HCT116 (cell line): Measurements from ENCODE around the gene APOBEC3C. TPM values are rescaled to one million over a fixed set of nuclear protein-coding genes. Genes with fewer than 3 reads are reported as not detected.
"Not testable (repeated sequence)": the region's sequence is repeated elsewhere in the genome, so short reads cannot be mapped to it uniquely, and the experiment has no call there.

Experiments
- ATAC-seq: fragments of 200-7000 bp; cut with Tn5 transposase; 2 replicates; pipeline ENCODE4 v1.9.1; 2020; ENCODE audit warnings: mild to moderate bottlenecking, moderate library complexity
- BruUV-seq: library from RNA; stranded (reverse); fragments of 400-500 nt; replicated peaks from 2 replicates; lab custom pipeline; 2021; lab: Mats Ljungman, UMichigan
- CTCF ChIA-PET: fragments of 300-600 bp; sonication (Branson Sonifier 250); formaldehyde crosslinking; loops from one replicate; lab custom pipeline; 2021; ENCODE audit warnings: antibody characterized with exemption; lab: Charles Lee
- POLR2A ChIA-PET: fragments of 300-600, 350-600 bp; sonication (Branson Sonifier 250); formaldehyde crosslinking; loops from one replicate; lab custom pipeline; 2021; ENCODE audit warnings: antibody characterized with exemption; lab: Charles Lee
- RAD21 ChIA-PET, 2 experiments: fragments of 300-600 bp; sonication (Branson Sonifier 250); formaldehyde crosslinking; loops; one replicate each; lab custom pipeline; 2023; ENCODE audit warnings: low total read pairs in 2 of 2; ENCODE audit not compliant: uncharacterized antibody in 2 of 2, unreplicated experiment in 2 of 2, low non-redundant PET in 1 of 2; lab: Charles Lee
- DNase-seq: peaks from one replicate; pipeline ENCODE4 v3.0.0-alpha.2; 2010; ENCODE audit warnings: low read depth, low spot score
- H2AFZ ChIP-seq: fragments of 200-600 bp; shearing (Covaris generic), sonication (generic); 2 replicates; pipeline ENCODE4 v1.6.1; 2017; ENCODE audit warnings: low read depth, mixed run types, mixed read lengths, antibody characterized with exemption, low read length; ENCODE audit not compliant: poor library complexity, severe bottlenecking
- H3K27ac ChIP-seq: 2 replicates; pipeline ENCODE4 v1.5.1; 2012; ENCODE audit warnings: low read depth, low read length
- H3K27me3 ChIP-seq: fragments of 200-600 bp; sonication (generic); 2 replicates; pipeline ENCODE4 v1.6.1; 2016; ENCODE audit warnings: mixed run types, low read length, mixed read lengths; ENCODE audit not compliant: insufficient read depth
- H3K36me3 ChIP-seq, 2 experiments: fragments of 200-500 bp in 1 of 2; fragments of 200-600 bp in 1 of 2; sonication (Bioruptor generic) in 1 of 2; sonication (generic) in 1 of 2; 2 replicates each; pipeline versions ENCODE4 v1.5.1 to v1.6.1; 2014 to 2016; ENCODE audit warnings: low read length in 2 of 2, inconsistent platforms in 1 of 2, mixed read lengths in 1 of 2, mixed run types in 1 of 2; ENCODE audit not compliant: insufficient read depth in 2 of 2, control insufficient read depth in 1 of 2
- H3K4me1 ChIP-seq, 2 experiments: fragments of 200-600 bp in 1 of 2; sonication (generic) in 1 of 2; 2 replicates each; pipeline versions ENCODE4 v1.5.1 to v1.6.1; 2012 to 2017; ENCODE audit warnings: low read length in 2 of 2, inconsistent platforms in 1 of 2, mild to moderate bottlenecking in 1 of 2, mixed read lengths in 1 of 2, mixed run types in 1 of 2, moderate library complexity in 1 of 2; ENCODE audit not compliant: insufficient read depth in 2 of 2, control insufficient read depth in 1 of 2
- H3K4me2 ChIP-seq: fragments of 200-600 bp; sonication (generic); 2 replicates; pipeline ENCODE4 v1.6.1; 2017; ENCODE audit warnings: mixed run types, low read length, mixed read lengths
- H3K4me3 ChIP-seq, 2 experiments: fragments of 200-600 bp in 1 of 2; sonication (generic) in 1 of 2; replicated peaks in 1 of 2; 2 replicates each; pipeline ENCODE4 v1.5.1; 2011 to 2016; ENCODE audit warnings: low read length in 2 of 2, control low read depth in 1 of 2, low read depth in 1 of 2, mild to moderate bottlenecking in 1 of 2, mixed read lengths in 1 of 2, mixed run types in 1 of 2
- H3K79me2 ChIP-seq: fragments of 200-600 bp; sonication (generic); 2 replicates; pipeline ENCODE4 v1.6.1; 2017; ENCODE audit warnings: mild to moderate bottlenecking, mixed run types, low read length, moderate library complexity, mixed read lengths; ENCODE audit not compliant: insufficient read depth
- H3K9ac ChIP-seq: fragments of 200-600 bp; sonication (generic); 2 replicates; pipeline ENCODE4 v1.6.1; 2016; ENCODE audit warnings: low read length, mixed read lengths
- H3K9me2 ChIP-seq: fragments of 200-600 bp; sonication (generic), shearing (Covaris generic); 2 replicates; pipeline ENCODE4 v1.6.1; 2017; ENCODE audit warnings: mixed run types, mild to moderate bottlenecking, moderate library complexity; ENCODE audit not compliant: insufficient read depth
- H3K9me3 ChIP-seq, 2 experiments: fragments of 200-500 bp in 1 of 2; fragments of 200-600 bp in 1 of 2; sonication (Bioruptor generic) in 1 of 2; sonication (generic) in 1 of 2; 2 replicates each; pipeline ENCODE4 v1.6.1; 2014 to 2017; ENCODE audit warnings: low read length in 2 of 2, mixed read lengths in 2 of 2, inconsistent platforms in 1 of 2, low read depth in 1 of 2, mild to moderate bottlenecking in 1 of 2, mixed run types in 1 of 2, moderate library complexity in 1 of 2; ENCODE audit not compliant: control insufficient read depth in 1 of 2, insufficient read depth in 1 of 2
- H4K20me1 ChIP-seq: fragments of 200-600 bp; sonication (generic), shearing (Covaris generic); 2 replicates; pipeline ENCODE4 v1.6.1; 2017; ENCODE audit warnings: mixed run types, mild to moderate bottlenecking, moderate library complexity; ENCODE audit not compliant: insufficient read depth
- SRF ChIP-seq: IDR thresholded peaks from 2 replicates; pipeline ENCODE4 v1.6.1; 2012; ENCODE audit warnings: low read depth
- ZFX ChIP-seq: fragments of 450-650 bp; IDR thresholded peaks from 2 replicates; pipeline ENCODE4 v1.6.1; 2017
- intact Hi-C: fragments of 100-400 bp; cut with micrococcal nuclease; formaldehyde crosslinking; loops from 2 replicates; pipeline ENCODE4 v1.10.0; 2022
- total RNA-seq: library from RNA; stranded (reverse); gene quantifications from one replicate; pipeline ENCODE4 v1.2.1, GENCODE V29; 2021; ENCODE audit not compliant: unreplicated experiment

The APOBEC3C gene
- total RNA-seq, 1 experiment from 2014 or later = 40.2 TPM

- H3K27me3 ChIP-seq = no peaks in the 10 kb centered on the region
- no peak overlapping the region for H2AFZ ChIP-seq
- no peaks in the 10 kb centered on the region for H3K9me2 ChIP-seq
- H3K79me2 ChIP-seq = no peaks in the 10 kb centered on the region
- no peak for DNase-seq
- no peak overlapping the region for H3K4me3 ChIP-seq
- no peak overlapping the region for H3K4me2 ChIP-seq
- ATAC-seq = no peak
- no peaks in the 10 kb centered on the region for H3K9me3 ChIP-seq
- no peaks in the 10 kb centered on the region for H3K36me3 ChIP-seq
- CTCF ChIA-PET = no interaction called here
- H3K27ac ChIP-seq = no peak overlapping the region
- H4K20me1 ChIP-seq = no peaks in the 10 kb centered on the region
- TF ChIP-seq ZFX (no peak), SRF (no peak)
- TF ChIP-seq, all 23 proteins: peak for 0
- intact Hi-C loops = no loop called here
- no TSS peak for BruUV-seq
- ChIA-PET POLR2A (no interaction called here), RAD21 (no interaction called here)
- no peak overlapping the region for H3K9ac ChIP-seq
- no peaks in the 10 kb centered on the region for H3K4me1 ChIP-seq
Measured at GRCh38 chr22:38974826-38975175, 39.3 kb upstream of the APOBEC3C start.

GRCh38 chr22:38977289-38977688 lies 36.8 kb upstream of the APOBEC3C start:
- H3K9me3 ChIP-seq, POLR2A ChIA-PET, H3K4me3 ChIP-seq, ATAC-seq, H2AFZ ChIP-seq, H3K4me2 ChIP-seq, H3K9me2 ChIP-seq, BruUV-seq, H3K27ac ChIP-seq, H3K79me2 ChIP-seq, intact Hi-C loops, H4K20me1 ChIP-seq, H3K27me3 ChIP-seq, CTCF ChIA-PET, DNase-seq, H3K9ac ChIP-seq, RAD21 ChIA-PET, H3K36me3 ChIP-seq: not testable (repeated sequence)
- H3K4me1 ChIP-seq = peaks cover 11 to 19% of the 10 kb centered on the region in 2 experiments

- DNase-seq, H3K9me3 ChIP-seq, BruUV-seq, ATAC-seq, H3K79me2 ChIP-seq, H3K9ac ChIP-seq, intact Hi-C loops, H4K20me1 ChIP-seq, H3K4me3 ChIP-seq, POLR2A ChIA-PET, H3K27ac ChIP-seq, H3K9me2 ChIP-seq, H3K27me3 ChIP-seq, H3K36me3 ChIP-seq, RAD21 ChIA-PET: not testable (repeated sequence)
- peaks cover 22 to 42% of the 10 kb centered on the region in 2 experiments for H3K4me1 ChIP-seq
- peak overlapping the region; percentile 26 for H2AFZ ChIP-seq
- peak overlapping the region; percentile 66 for H3K4me2 ChIP-seq
- CTCF ChIA-PET = interaction anchor here (0.8 kb wide), 1 partner anchor 56 kb away, joined by 3 read pairs; no protein-coding TSS in a partner anchor
Measured at GRCh38 chr22:38980587-38980986, 33.5 kb upstream of the APOBEC3C start.
